Measurements from ENCODE around the gene CDC5L.
A peak's percentile ranks its signal among the peaks of the same experiment; 100 is the strongest.
"Not testable (repeated sequence)": the region's sequence is repeated elsewhere in the genome, so short reads cannot be mapped to it uniquely, and the experiment has no call there.

The CDC5L gene

DNA sequence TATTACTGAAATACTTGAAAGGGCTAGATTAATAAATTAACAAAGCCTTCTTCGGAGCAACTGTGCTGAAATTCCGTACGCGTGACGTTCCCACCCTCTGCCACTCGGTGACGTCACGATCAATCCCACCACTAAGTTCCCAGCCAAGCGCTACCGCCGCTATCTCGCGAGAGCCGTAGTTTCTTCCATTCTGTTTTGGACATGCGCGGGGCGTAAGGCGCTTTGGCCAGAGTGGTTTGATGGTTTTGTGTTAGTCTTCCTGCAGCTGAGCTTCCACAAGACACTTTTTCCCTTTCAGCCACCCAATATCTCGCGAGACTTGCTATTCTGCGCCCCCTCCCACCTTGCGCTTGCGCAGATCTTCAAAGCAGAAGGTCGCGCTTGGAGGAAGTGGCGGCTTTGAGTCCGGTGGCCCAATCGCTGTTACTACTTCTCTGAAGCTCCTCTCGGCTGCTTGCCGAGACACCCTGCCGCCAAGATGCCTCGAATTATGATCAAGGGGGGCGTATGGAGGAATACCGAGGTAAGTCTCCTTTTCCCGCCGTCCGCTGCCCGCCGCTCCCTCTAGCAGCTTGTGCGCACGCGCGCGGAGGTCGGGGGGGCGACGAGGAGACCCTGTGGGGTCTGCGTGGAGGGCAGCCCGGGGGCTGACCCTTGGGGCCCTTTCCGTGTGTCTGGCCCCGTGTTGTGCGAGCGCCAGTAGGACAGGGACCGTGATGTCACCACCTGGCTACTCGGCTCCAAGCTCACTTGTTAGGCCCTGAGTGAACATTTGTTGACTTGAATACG, at the start of gene CDC5L:
TSS of gene CDC5L (plus strand) at position 361 of the 789 bp plus-strand sequence. CDS start at position 479, 118 bp downstream.
- peak; percentile 85 for DNase-seq (ENCODE audit: low read depth)

DNA sequence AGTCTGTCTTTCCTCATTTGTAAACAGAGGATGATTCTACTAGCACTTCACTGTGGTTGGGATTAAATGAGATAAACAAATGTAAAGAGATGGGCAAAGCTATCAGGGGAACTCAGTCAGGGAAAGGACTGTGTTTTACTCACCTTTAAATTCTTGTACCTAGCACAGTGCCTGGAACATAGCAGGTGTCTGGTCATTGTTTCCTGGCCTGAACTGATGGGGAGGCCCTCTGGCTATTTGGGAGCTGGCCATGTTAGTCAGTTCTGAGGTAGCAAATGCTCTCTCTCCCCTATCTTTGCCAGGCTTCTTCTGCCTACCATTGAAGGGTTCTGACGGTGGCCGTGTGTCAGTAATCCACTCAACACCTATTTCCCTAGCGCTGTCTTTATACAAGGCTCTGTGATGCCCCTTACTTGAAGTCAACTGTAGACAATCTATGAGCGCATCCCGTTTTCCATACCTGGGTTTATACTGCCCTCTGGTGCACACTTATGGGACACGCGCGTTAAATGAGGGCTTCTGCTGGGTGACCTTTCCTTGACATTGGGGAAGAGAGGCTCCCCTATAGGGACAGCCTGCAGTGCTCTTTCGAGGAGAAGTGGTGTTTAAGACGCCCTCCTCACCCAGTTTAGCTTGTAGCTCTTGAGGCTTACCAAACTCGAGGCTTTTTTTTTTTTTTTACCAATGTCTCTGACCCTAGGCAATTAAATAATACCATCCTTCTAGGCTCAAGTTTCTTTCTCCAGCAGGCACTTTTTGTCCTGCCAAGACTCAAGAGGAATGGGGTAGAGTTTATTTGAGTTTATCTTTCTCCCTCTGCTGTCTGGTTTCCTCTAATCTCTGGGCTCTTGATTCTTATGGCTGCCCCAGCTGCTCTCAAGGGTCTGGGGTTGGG, 49.0 kb upstream of the CDC5L start:
- DNase-seq (ENCODE audit: low read depth) = peak; percentile 42

DNA sequence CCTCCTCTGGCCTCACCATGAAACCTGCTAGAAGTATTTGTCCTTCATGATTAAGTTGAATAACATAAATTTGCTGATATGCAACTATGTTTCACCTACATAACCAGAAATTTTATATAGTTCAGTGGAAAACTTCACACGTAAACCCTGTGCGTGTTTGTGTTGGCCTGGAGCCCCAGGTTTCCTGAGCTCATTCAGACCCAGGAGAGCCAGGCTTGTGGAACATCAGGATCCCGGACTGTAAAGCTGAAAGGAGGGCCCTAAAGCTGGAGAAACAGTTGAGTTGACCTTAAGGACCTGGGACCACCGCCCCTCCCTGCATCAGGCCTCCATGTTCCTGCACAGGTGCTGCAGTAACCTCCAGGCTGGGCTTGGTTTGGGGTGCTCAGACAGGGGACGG, 48.2 kb upstream of the CDC5L start:
- no peak for DNase-seq (ENCODE audit: low read depth)

DNA sequence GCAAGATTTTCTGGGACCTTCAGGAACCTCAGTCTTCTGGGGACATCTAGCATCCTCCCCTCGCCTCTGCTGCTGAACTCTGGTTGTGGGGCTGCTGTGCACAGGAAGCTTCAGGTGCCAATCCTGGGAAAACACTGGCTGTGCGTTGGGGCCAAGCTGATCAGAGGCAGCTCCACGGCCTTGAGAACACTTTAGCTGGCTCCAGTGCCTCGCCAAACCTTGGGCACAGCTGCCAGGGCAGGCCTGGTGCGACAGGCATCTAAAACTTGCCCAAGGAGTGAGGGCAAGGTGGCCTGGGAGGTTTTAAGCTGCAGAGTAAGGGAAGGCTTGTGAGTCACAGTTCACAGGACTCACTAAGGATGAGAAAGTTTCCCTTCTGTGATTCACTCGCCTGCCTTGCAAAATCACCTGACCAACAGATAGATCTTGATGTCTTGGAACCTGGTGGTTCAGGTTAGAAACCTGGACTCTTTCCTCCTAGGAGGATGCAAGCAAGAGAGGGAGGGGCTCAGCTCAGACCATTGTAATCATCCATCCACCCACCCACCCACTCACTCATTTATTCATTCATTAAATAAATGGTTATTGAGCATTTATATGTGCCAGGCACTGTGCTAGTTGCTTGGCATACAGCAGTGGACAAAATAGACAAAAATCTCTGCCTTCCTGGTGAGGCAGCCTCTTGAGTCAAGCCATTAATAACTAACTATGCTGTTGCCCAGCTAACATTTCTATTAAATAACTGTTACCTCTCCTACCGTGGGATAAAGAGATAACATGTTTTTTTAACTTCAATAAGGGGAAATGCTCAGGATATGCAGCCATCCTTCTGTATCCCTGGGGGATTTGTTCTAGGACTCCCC, 47.5 kb upstream of the CDC5L start:
- no peak for DNase-seq (ENCODE audit: low read depth)

DNA sequence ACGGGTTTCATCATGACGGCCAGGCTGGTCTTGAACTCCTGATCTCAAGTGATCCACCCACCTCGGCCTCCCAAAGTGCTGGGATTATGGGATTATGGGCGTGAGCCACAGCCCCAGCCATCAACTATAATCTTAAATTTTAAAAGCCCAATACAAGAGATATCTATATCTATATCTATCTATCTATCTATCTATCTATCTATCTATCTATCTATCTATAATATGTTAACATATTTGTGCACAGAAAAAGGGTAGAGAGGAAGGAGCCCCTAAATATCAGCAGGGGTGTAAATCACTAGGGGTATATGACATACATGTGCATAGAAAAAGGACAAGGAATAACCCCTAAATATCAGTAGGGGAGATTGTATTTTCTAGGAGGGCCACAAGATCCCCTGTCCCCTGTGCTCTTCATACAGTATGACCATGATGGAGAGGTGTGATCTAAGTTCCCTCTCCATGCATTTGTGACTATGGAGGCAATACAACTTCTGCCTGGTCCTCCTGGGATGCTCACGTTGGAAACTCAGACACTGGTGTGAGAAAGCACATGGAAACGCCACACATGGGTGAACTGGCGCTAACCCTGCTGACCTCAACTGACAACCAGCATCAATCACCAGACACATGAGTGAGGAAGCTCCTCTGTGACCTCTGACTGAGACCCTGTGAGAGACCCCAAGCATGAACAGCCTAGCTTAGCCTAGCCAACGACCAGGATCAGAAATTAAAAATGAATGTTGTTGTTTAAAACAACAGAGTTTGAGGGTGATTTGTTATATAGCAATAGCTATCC, 46.2 kb upstream of the CDC5L start:
- DNase-seq (ENCODE audit: low read depth) = no peak

DNA sequence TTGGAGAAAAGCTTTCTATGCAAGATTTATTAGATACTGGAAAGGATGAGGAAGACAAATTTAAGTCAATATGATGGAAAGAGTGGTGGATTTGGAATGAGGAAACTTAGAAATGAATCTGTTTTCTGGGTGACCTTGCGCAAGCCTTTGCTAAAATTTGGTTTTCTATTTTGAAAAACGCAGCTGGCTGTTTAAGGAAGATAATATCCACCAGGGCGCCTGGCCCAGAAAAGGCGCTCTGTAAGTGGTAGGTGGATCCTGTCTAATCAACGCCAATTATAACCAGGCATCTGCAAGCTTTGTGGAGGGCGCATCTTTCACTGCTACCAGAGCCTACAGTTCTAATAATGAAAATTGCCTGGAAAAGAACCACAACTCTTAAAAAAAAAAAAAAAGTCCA, 45.5 kb upstream of the CDC5L start:
- no peak for DNase-seq (ENCODE audit: low read depth)

DNA sequence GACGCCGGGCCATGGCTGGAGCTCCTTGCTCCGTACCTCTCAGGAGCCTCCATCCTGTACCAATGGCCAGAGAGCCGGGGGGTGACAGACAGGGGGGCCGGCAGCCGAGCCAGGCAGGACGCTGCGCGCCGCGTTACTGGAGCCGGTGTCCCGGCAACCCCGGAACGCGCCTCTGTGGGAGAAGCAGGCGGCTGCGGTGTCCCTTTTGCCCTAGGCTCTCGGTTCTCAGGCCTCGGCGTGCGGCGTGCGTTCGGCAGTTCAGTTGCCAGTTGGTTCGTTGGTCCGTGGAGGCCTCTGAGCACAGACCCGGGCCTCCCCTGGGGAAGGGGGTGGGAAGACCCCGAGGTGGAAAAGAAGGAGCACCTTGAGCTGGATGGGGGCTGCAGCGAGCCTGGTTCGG, 45.0 kb upstream of the CDC5L start, which contains the start of gene SPATS1:
TSS of gene SPATS1 (plus strand) at position 162 of the 400 bp plus-strand sequence. CDS start 446 bp downstream, outside the sequence.
- DNase-seq (ENCODE audit: low read depth) = no peak

DNA sequence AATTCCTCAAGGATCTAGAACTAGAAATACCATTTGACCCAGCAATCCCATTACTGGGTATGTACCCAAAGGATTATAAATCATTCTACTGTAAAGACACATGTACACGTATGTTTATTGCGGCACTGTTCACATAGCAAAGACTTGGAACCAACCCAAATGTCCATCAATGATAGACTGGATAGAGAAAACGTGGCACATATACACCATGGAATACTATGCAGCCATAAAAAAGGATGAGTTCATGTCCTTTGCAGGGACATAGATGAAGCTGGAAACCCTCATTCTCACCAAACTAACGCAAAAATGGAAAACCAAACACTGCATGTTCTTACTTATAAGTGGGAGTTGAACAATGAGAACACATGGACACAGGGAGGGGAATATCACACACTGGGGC, 40.7 kb upstream of the CDC5L start:
- not testable (repeated sequence) for DNase-seq (ENCODE audit: low read depth)

DNA sequence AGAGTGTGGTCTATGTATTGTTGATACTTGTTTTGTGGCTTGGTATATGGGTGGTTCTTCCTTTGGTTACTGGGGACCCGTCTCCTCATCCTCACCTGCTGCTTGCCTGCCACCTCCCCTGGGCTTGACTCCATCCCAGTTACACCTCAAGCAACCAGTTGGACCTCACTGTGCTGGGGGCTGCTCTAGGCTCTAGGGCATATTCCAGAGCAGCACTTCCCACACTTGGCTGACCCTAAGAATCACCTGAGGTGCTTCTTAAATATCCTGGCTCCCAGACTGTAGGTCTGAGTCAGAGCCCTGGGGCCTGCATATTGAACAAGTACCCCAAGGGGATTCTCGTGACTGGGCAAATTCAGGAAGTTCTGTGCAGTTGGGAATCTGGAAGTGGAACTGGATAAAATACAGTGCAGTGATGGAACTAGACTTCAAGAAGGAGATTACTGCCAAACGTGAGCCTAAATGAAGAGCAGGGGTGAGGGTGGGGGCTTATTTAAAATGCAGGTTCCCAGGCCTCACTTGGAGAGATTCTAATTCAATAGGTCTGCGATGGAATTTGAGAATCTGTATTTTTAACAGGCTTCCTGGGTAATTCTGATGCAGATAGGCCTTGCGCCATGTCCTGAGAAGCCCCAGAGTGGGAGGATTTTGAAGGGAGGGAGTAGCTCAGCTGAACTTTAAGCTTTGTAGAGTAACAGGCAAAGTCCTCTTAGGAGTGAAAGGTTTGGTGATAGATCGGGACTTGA, 37.4 kb upstream of the CDC5L start:
- DNase-seq (ENCODE audit: low read depth) = no peak

DNA sequence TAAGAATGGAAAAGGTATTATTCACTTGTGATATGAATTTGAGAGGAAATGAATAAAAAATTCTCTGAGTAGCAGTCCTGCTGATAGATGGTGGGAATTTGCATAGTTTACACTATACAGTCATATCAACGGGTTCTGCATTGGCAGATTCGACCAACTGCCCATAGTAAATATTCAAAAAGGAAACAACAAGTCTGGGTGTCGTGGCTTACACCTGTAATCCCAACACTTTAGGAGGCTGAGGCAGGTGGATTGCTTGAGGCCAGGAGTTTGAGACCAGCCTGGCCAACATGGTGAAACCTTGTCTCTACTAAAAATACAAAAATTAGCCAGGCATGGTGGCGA, 36.9 kb upstream of the CDC5L start:
- DNase-seq (ENCODE audit: low read depth) = not testable (repeated sequence)

DNA sequence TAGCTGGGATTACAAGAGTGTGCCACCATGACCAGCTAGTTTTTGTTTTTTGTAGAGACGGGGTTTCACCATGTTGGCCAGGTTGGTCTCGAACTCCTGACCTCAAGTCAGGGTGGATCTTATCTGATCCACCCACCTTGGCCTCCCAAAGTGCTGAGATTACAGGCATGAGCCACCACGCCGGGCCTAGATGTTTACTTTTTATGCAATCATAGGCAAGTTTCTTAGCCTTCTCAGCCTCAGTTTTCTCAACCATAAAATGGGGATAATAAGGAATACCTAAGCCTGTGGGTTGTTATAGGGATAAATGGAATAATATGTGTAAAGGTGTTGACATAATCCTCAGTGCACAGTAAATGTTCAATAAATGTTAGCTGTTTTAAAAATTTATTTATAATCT, 35.2 kb upstream of the CDC5L start:
- no peak for DNase-seq (ENCODE audit: low read depth)

DNA sequence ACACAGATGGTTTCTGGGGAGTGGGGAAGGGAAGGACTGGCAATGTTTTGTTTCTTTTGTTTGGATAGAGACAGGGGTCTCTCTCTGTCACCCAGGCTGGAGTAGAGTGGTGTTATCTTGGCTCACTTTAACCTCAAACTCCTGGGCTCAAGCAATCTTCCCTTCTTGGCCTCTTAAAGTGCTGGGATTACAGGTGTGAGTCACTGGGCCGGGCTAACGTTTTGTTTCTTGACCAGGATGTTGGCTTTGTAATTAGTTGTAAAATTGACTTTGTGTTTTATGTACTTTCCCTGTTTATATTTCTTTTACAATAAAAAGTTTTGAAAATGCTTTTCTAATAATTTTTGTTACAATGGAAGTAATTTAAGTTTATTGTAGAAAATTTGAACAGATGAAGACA, 34.2 kb upstream of the CDC5L start:
- DNase-seq (ENCODE audit: low read depth) = no peak

DNA sequence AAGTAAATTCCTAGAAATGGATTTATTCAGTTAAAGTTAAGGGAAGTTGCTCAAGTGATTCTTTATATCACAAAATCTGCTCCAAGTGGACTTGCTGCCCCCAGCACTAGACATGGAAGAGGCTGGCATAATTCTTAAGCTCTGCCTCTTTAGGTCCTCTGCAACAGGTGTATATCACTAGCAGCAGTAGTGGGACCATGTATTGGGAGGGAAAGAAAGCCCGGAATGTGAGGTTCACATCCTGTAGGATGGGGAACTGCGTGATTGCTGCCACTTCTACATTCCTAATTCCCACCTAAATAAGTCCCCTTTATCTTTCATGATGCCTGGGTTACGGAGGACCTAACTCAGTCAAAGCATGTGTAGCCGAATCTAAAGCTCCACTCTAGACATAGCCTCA, 31.9 kb upstream of the CDC5L start:
- DNase-seq (ENCODE audit: low read depth) = no peak

DNA sequence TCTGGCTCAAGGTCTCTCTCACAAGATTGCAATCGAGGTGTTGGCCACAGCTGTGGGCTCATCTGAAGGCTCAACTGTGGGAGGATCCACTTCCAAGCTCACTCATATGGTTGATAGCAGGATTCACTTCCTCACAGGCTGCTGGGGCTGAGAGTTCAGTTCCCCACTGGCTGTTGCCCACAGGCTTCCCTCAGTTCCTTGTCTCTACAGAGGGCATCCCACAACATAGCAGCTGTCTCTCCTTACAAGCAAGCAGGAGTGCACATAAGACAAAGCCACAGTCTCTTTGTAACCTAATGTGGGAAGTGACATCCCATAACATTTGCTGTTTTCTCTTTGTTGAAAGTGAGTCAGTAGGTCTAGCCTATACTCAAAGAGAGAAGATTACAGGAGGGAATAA, 31.0 kb upstream of the CDC5L start:
- no peak for DNase-seq (ENCODE audit: low read depth)

DNA sequence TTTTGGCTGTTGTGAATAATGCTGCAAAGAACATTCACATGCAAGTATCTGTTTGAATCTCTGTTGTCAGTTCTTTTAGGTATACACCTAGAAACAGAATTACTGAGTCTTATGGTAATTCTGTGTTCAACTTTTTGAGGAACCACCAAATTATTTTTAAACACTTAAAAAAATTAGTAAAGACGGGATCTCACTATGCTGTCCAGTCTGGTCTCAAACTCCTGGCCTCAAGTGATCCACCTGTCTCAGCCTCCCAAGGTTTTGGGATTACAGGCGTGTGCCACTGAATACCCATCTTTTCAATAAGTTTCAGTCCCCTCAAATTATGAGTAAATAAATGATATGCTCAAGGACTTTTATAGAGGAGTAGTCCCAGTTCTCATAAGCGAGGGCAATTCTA, 27.5 kb upstream of the CDC5L start:
- DNase-seq (ENCODE audit: low read depth) = no peak

DNA sequence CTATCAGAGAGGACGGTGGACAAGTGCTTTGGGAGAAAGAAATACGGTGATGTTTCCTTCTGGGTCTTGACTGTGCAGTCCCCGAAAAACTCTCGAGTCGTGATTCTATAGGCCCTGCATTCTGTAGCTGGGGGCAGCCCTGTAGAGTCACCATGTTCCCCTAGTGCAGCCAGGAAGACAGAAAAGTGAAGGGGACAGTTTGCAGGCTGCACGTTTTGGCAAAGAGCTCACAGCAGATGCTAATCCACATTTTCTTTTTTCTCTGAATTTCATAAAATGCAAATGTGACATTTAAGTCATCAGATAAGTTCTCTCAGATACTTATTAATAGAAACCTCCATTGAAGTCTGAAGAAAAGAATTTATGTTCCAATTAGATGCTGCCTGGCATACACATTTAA, 25.6 kb upstream of the CDC5L start:
- no peak for DNase-seq (ENCODE audit: low read depth)

DNA sequence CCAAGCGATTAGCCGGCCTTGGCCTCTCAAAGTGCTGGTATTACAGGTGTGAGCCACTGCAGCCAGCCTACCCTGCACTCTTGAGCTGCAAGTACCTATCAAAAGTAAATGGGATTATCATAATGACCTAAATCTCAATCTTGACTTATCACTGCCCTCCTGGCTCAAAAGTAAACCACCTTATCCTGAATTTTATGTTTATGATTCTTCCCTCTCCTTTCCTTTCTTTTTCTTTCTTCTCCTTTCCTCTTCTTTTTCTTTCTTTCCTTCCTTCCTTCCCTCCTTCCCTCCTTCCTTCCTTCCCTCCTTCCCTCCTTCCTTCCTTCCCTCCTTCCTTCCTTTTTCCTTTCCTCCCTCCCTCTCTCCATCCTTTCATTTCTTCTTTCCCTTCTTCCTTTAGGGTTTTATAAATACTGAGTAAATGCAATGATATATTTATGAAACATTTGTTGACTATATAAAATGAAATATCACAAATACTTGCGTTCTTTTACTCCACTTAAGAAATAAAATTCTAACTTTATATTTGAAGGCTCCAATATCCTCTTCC, 24.1 kb upstream of the CDC5L start:
- DNase-seq (ENCODE audit: low read depth) = no peak

DNA sequence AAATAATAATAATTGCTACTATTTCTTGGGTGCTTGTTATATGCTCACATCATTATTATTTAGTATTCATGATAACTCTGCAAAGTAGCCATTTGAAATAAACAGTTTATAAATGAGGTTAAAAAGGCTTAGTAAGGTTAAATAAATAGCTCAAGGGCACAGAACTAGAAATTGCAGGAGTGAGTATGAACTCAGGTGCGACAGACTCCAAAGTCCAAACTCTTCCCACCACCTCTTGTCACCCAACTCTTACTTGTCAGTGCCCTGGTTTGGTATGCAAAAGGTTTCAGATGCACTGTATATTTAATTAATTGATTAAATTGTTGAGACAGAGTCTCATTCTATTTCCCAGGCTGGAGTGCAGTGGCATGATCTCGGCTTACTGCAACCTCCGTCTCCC, 20.7 kb upstream of the CDC5L start:
- DNase-seq (ENCODE audit: low read depth) = no peak

DNA sequence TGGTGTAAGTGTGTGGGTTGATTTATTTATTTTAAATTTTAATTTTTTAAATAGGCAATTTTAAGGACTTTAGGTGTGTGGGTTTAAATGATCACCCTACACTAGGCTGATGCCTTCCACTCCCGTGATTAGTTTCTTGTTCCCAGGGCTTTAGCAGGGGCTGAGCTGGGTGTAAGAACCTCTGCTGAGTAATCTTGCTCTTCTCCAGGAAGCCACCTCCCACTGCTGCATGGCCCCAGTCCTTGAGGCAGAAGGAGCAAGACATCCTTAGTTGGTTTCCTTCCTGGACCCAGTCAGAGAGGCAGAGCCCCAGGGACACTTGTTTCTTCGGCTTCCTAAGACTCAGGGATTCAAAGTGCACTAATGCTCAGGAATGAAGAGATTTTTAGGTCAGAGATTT, 19.8 kb upstream of the CDC5L start:
- DNase-seq (ENCODE audit: low read depth) = no peak

DNA sequence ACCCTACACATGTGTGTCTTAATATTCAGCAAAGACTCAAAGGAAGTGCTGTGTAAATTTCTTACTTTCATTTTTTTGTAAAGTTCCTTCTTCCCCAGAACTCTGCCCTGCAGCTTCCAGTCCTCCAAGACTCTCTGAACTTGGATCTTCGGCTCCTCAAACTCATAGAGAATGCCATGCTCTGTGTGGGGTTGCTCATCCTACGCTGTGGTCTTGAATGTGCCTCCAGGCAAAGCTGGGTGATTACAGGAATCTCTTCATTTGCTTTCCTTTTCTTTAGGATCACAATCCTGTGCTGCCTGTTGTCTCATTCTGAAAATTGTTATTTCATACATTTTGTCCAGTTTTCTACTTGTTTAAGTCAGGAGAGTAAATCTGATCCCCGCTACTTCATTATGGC, 14.5 kb upstream of the CDC5L start:
- no peak for DNase-seq (ENCODE audit: low read depth)

Measured in activated gamma-delta T cell treated with anti-CD3 and anti-CD28 coated beads, Interleukin-2, amount 50 U/mL, for 16 hours (primary cell).